NCI-H2029 (cell line): Measurements from ENCODE around the gene BST1.

Experiments
- DNase-seq: peaks from one replicate; lab custom pipeline; 2025; lab: John Stamatoyannopoulos, UW

BST1 gene

DNA sequence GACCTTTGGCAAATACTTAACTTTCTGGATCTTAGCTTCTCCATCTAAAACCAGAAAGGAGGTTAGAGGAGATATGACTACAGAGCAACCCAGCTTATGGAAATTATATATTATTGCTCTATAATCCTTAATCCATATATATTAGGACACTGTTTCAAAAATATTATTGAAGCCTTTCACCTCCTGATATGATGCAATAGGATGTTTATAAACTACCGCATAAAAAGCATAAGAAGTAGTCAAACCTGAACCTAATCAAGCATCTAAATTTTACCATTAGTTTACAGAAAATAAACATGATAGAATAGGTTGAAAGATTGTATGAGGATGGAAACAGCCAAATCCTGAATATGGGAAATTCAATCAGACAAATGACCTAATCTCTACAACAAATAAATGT is 26.8 kb upstream of the BST1 start:
- DNase-seq, result no peak

DNA sequence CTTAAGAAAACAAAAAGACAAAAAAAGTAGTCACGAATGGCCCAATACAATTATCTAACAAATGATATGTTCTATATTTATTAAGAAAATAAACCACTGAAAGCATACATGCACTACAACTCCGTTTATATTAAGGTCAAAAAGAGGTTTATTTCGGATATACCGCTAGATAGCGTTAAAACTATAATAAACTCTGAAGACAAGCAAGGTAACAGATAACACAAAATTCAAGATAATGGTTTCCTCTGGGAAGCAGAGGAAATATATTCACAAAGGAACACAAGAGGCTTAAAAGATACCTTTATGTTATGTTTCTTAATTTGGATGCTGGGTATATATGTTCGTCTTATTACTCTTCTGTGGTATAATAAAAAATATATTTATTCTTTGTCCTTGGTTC is 26.0 kb upstream of the BST1 start:
- no peak for DNase-seq

DNA sequence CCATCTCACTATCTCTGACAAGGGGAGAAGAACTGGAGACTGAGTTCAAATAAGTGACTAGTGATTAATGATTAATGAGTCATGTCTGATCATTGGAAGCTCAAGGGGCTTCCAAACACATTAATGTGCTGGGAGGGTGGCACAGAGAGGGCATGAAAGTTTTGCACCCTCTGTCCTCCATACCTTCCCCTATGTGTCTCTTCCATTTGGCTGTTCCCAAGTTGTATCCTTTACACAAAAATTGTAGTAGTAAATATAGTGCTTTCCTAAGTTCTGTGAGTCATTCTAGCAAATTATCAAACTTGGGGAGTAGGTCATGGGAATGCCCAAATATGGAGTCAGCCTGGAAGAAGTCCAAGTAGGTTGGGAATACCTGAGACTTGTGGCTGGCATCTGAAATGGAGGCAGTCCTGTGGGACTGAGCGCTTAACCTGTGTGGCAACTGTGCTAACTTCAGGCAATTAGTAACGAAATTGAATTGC is 25.3 kb upstream of the BST1 start:
- DNase-seq, result no peak

DNA sequence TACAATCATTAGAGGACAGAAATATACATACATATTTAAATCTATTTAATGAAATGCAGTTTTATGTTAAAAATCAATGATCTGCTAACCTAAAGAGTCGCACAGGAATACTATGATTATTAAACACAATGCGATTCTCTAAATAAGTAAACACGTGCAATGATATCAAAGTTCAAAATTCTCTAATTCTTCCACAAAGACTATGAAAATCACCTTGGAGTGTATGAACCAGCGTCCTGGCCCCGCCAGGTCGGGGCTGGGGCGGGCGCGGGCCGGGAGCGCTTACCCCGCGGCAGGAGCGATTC is 21.8 kb upstream of the BST1 start:
- no peak for DNase-seq

DNA sequence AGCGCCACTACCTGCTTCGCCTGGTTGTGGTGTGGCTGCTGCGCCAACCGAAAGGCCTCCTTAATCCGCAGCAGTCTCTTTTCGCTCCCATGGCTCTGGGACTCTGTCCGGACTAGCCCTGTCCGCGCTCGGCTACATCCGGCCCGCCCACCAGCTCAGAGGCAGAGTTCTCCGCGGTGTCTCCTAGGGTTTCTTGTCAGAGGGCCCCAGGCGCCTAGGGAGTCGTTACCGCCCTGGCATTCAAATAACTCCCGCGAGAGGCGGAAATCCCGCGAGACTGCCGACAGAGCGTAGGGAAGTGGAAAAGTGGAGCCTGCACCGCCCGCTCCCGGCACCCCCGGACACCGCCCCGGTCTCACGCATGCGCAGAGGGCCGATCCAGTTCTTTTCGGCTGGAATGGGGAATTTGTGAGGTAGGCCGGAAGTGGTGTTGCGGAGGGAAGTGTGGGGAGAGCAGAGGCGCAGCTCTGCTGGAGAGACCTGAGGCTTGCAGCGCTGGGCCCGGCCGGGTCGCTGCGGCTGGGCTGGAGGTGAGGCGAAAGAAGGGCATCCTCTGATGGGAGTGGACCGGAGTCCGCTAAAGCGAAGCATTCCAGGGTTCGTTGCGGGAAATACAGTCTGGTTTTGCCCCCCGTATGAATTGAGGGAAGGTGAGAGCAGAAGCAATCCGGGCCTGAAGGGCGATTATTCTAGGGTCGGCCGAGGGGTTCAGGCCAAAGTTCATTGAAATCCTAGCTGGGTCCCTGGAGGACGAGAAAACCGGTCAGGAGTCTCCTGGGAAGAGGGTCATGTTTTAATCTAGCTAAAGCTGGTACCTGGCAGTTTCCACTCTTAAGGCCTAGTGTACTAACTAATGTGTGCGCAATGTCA is 21.3 kb upstream of the BST1 start, which contains the start of gene FAM200B:
TSS of gene FAM200B (plus strand) at position 456 of the 870 bp plus-strand sequence. CDS start 5,151 bp downstream, outside the sequence.
- DNase-seq, result peak; percentile 96

DNA sequence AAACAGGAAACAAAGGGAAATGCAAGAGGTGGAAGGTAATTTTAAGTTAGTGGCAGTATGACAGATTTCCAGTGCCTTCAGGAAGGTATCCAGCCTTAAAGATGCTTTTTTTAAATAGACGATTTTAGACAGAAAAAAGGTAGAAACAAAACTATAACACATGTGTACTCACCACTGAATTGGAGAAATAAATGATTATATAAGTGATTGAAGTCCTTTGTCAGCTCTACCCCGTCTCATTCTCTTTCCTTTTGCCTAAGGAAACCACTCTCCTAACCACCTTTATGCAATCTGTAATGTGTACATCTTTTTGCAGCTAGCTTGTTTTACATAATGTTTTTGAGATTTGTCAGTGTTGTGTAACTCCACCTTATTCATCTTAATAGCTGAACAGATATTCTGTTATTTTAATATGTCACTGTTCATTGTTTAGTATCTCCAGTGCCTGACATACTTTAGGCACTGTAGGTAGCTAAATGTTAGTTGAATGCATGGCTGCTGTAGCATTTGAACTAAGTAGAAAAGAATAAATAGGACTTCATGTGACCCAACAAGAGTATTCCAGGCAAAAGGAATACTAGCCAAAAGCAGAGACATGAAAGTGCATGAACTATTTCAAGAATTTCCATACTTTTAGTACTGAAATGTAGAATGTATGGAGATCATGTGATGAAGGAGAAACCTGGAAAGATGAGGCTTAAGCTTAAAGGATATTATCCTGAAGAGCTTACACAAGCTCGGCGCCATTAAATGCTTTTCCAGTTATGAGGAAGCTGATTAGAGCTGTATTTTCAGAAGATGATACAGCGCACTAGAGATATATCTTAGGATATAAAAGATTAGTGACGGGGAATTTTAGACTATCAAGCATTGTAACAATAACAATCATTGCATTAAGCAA is 20.4 kb upstream of the BST1 start:
- no peak for DNase-seq

DNA sequence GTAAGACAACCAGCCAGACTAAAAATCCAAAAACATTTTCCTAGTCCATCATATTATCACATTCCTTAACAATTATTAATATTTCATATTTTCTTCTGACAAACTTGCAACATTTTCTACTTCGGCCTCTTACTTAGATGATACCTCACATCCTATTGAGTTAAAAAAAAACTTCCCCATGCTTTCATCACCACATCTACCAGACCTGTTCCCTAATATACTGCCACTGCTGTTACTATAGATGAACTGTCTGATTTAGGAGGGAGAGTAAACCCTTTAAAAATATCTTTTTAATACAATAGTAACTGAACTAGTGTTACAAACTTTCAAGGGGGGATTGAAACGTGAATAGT is 19.7 kb upstream of the BST1 start:
- DNase-seq, result no peak

DNA sequence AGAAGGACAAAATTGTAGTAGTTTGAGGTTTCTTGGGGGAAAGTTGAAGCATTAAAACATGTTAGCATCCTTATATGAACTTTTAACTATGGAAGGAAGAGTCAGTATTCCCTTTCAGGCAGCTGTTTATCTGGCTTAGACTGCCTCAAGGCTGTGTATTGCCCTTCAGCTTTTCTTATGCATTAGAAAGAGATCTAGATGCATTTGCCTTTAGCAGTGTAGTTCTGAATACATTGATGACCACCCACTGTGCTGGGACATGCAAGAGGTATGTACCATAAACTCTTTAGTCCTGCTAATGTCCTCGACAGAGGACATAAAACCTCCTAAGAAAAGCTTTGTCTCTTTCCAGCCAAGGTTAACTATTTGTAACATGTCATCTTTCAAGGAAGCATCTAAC is 18.4 kb upstream of the BST1 start:
- no peak for DNase-seq

DNA sequence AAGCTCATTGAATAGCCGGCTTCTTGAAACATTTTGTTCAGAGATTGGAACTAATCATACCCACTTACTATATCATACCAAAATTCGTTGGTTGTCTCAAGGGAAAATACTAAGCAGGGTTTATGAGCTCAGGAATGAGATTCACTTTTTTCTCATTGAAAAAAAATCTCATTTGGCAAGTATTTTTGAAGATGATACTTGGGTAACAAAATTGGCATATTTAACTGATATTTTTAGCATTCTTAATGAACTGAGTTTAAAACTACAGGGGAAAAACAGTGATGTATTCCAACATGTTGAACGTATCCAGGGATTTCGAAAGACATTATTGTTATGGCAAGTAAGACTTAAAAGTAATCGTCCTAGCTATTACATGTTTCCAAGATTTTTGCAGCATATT is 14.8 kb upstream of the BST1 start:
- DNase-seq, result no peak

DNA sequence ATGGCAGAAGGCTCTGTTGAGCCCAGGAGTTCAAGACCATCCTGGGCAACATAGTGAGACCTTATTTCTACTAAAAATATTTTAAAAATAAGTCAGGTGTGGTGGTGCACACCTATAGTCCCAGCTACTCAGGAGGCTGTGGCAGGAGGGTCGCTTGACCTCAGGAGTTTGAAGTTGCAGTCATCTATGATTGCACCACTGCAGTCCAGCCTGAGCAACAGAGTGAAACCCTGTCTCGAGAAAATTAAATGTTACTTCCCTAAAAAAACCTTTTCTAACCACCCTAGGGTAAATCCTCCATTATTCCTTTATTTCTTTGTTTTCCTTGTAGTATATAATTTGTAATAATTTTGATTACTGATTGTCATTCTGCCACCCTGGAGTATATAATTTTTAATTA is 13.3 kb upstream of the BST1 start:
- DNase-seq, result no peak

DNA sequence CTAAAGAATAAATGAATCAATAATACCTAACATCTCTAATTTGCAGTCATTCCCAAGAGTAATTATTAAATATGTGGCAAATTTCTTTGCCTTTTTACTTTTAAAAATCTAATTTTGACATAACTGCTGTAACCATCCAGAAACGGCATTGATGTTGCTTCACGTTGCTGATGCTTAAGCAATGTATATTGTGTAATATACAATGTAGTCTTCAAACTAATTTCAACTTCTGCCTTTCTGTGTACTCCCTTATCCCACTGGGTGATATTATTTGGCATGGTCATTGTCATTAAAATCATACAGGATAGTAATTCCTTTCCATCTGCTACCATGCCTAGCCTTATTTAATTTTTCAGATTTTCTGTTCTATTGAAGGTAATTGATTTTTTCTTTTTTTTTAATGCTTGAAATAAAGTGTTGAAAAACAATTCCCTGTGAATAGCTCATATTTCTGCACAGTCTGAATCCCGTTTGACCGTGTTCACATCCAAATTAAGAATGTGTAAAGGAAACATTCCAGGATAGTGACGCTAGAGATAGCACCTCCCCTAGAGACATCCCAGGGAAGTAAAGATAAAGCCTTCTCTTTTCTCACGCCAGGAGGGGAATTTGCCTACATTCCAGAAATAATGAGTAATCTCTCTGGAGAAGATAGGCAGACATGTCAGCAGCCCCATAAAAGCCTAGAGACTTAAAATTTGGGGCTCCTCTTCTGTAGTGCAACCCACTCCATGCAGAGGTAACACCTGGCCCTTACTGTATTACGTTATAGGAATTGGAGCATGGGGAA is 12.7 kb upstream of the BST1 start:
- DNase-seq, result no peak

DNA sequence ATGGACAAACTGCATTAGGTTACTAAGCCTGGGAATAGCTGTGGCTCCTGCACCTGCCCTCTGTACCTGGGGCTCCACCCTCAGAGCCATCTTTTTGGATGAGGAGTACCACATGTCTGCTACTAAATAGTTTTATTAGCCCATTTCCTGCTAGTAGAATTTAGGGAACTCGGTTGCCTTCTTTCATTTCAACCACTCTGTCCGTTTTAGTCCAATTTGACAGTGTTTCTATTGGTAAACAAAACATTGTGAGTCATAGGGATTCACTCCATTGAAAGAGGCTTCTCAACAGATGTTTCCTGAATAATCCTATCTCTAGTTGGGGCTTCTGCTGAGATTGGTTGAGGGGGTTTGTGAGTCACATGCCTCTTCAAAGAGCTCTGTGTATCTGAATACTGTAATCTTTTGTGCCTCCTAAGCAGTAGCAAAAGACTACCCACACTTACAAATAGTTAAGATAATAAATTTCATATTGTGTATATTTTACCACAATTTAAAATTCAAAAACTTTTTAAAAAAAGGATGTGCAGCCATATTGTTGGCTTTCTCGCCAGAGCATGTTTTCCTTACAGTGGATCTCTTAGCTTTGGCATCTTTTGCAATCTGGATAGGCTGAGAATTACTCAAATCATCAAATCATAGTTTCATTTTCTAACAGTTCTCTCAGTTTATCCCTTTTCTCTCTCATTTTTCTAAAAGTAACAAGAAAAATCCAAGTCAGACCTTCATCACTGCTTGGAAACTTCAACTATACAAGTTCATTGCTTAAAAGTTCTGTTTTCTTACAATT is 11.3 kb upstream of the BST1 start:
- no peak for DNase-seq

DNA sequence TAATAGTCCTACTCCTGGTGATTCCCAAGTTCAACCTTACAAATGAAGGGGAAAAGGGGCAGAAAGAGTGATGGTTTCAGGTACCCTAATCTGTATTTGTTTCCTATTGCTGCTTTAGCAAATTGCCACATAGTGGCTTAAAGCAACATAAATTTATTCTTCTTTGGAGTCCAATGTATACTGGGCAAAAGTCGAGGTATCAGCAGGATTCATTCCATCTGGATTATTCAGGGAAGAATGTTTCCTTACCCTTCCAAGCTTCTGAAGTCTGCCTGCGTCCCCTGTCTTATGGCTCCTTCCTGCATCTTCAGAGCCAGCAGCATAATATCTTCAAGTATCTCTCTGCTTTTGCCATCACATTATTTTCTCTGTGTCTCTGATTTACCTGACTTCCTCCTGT is 10.3 kb upstream of the BST1 start:
- DNase-seq, result no peak

DNA sequence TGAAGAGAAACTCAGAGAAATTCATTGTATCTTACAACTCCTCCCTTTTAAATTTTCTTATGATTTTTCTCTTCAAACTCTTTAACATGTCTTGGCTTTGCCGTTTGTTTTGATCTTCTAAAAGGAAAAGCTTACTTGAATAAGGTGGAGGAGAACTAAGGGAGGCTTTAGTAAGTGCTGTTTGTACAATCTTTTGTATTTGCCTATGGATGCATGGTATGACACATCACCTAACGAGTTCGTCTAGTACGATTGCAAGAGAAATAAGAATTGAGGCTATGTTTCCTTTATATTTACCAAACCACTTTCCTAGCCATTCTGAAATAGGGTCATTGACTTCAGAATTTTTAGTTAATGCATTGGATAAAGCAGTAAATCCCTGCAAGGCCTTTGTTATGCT is 8.4 kb upstream of the BST1 start:
- no peak for DNase-seq

DNA sequence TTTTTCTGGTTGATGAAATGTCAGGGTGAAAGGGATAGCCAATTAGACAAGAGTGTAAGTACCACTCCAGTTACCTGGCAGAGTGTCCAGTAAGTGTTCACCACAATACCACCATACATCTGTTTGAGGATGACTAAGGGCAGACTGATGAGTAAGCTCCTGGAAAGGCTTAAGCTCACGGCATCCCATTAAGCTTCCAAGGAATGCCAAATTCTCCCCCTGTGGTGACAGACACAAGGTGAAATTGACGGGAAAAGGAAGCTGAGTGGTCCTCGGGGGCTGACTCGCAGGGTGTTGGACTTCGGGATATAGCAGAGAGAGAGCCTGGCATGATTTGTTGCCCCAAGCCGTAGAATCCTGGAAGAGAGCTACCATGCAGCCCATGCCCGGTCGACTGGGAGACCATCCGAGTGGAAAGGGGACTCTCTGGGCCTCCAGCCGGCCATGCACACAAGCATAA is 7.6 kb upstream of the BST1 start:
- peak; percentile 79 for DNase-seq

DNA sequence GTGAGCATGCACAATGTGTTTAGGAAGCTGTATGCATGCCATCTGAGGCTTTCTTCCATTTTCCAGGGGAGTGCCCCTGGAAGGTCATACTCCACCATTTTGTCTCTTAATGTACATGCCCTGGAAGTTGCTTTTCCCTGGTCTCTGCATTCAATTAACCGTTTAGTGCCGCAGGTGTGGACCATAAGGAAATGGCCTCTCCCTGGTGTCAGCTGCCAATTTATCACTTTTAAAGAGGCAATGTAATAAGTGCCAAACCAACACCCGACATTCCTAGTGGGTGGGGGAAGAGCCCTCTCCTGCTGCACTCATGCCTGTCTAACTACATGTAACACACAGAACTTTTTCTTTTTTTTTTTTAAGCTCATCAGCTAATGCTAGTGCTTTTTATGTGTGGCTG is 7.1 kb upstream of the BST1 start:
- no peak for DNase-seq

DNA sequence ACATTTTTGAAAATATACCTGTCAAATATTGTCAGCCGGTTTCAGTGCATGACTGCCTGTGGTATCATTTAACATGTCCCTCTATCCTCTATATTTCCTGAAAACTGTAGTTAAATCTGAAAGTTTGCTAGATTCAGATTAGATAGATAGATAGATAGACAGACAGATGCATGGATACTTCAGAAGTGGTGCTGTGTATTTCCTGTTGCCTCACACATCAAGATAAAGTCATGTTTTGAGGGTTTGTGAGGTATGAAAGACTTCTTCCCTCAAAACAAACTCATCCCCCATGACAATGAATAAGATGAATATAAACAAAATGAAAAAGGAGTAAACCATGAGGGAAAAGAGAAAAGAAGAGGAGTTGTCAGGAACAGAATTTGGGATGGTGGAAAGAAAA is 6.0 kb upstream of the BST1 start:
- DNase-seq, result no peak

DNA sequence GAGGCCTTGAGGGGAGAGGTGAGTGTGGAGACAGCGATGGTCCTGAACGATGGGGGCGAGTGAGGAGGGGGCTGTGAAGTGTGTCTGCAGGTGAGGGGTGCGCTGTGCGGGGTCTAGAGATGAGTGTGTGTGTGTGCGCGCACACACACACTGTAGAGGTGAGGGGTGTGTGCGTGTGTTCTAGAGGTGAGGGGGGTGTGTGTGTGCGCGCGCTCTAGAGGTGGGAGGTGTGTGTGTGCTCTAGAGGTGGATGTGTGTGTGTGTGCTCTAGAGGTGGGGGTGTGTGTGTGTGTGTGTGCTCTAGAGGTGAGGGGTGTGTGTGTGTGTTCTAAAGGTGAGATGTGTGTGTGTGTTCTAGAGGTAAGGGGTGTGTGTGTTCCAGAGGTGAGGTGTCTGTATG is 574 bp downstream of the BST1 start:
- DNase-seq, result no peak

DNA sequence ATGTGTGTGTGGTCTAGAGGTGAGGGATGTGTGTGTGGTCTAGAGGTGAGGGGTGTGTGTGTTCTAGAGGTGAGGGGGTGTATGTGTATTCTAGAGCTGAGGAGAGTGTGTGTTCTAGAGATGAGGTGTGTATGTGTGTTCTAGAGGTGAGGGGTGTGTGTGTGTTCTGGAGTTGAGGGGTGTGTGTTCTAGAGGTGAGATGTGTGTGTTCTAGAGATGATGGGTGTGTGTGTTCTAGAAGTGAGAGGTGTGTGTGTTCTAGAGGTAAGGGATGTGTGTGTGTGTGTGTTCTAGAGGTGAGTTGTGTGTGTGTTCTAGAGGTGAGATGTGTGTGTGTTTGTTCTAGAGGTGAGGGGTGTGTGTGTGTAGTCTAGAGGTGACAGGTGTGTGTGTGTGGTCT is 1.3 kb downstream of the BST1 start:
- no peak for DNase-seq

DNA sequence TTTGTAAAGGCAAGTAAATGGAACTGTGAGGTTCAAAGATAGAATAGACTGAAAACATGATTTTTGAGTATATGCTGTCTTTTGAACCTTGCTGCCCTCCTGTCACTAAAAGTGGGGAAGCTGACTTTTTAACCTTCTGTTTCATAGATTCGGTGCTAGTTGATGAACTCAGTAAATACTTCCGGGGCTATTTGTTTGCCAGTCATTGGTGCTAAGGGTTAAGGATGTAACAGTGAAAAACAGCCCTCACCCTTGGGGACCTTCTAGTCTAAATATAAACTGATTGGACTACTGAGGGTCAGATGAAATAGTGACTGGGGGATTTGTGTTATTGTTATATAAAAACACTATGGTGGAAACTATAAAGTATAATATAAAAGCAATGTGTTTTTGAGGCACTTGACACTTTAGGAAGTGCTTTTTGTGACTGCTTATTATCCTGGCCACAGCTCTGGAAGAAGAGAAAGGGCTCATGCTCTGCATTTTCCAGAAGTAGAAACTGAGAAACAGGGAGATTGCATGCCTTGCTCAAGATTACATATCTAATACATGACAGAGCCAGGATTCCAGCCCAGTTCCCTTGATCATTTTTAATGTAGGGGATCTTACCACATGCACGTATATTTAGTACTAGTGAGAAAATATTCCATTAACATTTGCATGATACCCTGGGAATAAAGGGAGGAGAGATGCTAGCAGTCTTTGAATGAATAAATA is 3.9 kb downstream of the BST1 start:
- DNase-seq, result no peak

DNA sequence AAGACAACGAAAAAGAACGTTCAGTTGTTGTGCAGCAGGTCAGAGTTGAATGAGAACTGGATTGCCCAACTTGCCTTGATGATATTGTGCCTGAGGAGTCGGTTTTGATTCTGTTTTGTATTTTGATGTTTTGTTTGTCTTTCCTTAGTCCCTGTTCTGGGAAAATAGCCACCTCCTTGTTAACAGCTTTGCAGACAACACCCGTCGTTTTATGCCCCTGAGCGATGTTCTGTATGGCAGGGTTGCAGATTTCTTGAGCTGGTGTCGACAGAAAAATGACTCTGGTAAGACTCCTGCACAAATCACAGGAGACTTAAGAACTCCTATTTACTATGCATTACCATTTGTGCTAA is 4.5 kb downstream of the BST1 start:
- no peak for DNase-seq
